Measurements from ENCODE around the gene SLC35F6.

SLC35F6 gene

GRCh38 chr2:26764078-26764887 lies at the start of gene SLC35F6:
Gene SLC35F6, plus strand, starts transcription at chr2:26764284. Its CDS starts 66 bp downstream, at chr2:26764350.
- peak; percentile 80 for DNase-seq (ENCODE audit: low spot score)

- no peak for DNase-seq (ENCODE audit: low spot score)
These were observed 48.4 kb upstream of the SLC35F6 start for GRCh38 chr2:26715528-26716270.

- no peak for DNase-seq (ENCODE audit: low spot score)
These were observed 47.7 kb upstream of the SLC35F6 start for GRCh38 chr2:26716340-26716739.

GRCh38 chr2:26716769-26717168 lies 47.3 kb upstream of the SLC35F6 start:
- DNase-seq (ENCODE audit: low spot score), result no peak

GRCh38 chr2:26717362-26717761 lies 46.7 kb upstream of the SLC35F6 start:
- DNase-seq (ENCODE audit: low spot score), result no peak

- no peak for DNase-seq (ENCODE audit: low spot score)
These were observed 45.0 kb upstream of the SLC35F6 start for GRCh38 chr2:26718949-26719686.

GRCh38 chr2:26720322-26721114 lies 43.6 kb upstream of the SLC35F6 start:
- DNase-seq (ENCODE audit: low spot score), result no peak

GRCh38 chr2:26721115-26722032 lies 42.7 kb upstream of the SLC35F6 start:
- DNase-seq (ENCODE audit: low spot score), result no peak

GRCh38 chr2:26722328-26722727 lies 41.8 kb upstream of the SLC35F6 start:
- DNase-seq (ENCODE audit: low spot score), result no peak

GRCh38 chr2:26722911-26723310 lies 41.2 kb upstream of the SLC35F6 start:
- DNase-seq (ENCODE audit: low spot score), result no peak

- no peak for DNase-seq (ENCODE audit: low spot score)
These were observed 40.6 kb upstream of the SLC35F6 start for GRCh38 chr2:26723475-26723874.

GRCh38 chr2:26723991-26724750 lies 39.9 kb upstream of the SLC35F6 start:
- DNase-seq (ENCODE audit: low spot score), result no peak

GRCh38 chr2:26724784-26725520 lies 39.1 kb upstream of the SLC35F6 start:
- no peak for DNase-seq (ENCODE audit: low spot score)

GRCh38 chr2:26725521-26725820 lies 38.6 kb upstream of the SLC35F6 start:
- DNase-seq (ENCODE audit: low spot score), result no peak

- DNase-seq (ENCODE audit: low spot score), result no peak
These were observed 37.9 kb upstream of the SLC35F6 start for GRCh38 chr2:26726228-26726627.

GRCh38 chr2:26727641-26728561 lies 36.2 kb upstream of the SLC35F6 start:
- DNase-seq (ENCODE audit: low spot score), result no peak

- no peak for DNase-seq (ENCODE audit: low spot score)
These were observed 34.8 kb upstream of the SLC35F6 start for GRCh38 chr2:26729311-26729710.
